Upper lobe of left lung (tissue), 6 donors: ENCODE measurements around the gene MYB. TPM values are rescaled to one million over a fixed set of nuclear protein-coding genes. Genes with fewer than 3 reads are reported as not detected.

ENCODE experiments used
- ATAC-seq, 2 donors: fragments of 200-7000 bp; cut with Tn5 transposase; one replicate each; pipeline ENCODE4 v1.9.1; 2022; ENCODE audit warnings: mild to moderate bottlenecking in 2 of 2, moderate library complexity in 2 of 2; ENCODE audit not compliant: low FRiP score in 2 of 2
- DNase-seq, 2 donors: peaks; one replicate each; pipeline ENCODE4 v3.0.0-alpha.2; 2019 to 2020
- H3K27ac ChIP-seq, 4 donors: fragments of 200-600 bp; sonication (generic); one replicate each; pipeline ENCODE4 v1.5.1; 2016 to 2019
- H3K27me3 ChIP-seq, 4 donors: fragments of 200-600 bp; sonication (generic); one replicate each; pipeline ENCODE4 v1.5.1; 2017 to 2019
- H3K36me3 ChIP-seq, 4 donors: fragments of 200-600 bp; sonication (generic); one replicate each; pipeline ENCODE4 v1.5.1; 2016 to 2019
- H3K4me1 ChIP-seq, 4 donors: fragments of 200-600 bp; sonication (generic); one replicate each; pipeline ENCODE4 v1.5.1; 2018 to 2019
- H3K4me3 ChIP-seq, 4 donors: fragments of 200-600 bp; sonication (generic); one replicate each; pipeline ENCODE4 v1.5.1; 2017 to 2019; ENCODE audit warnings: mild to moderate bottlenecking in 2 of 4, moderate library complexity in 1 of 4
- H3K9me3 ChIP-seq, 4 donors: fragments of 200-600 bp; sonication (generic); one replicate each; pipeline ENCODE4 v1.5.1; 2018 to 2019
- CTCF ChIP-seq, 6 experiments: fragments of 450-650 bp in 4 of 6; fragments of 200-600 bp in 2 of 6; sonication (generic) in 2 of 6; IDR thresholded peaks; one replicate each; pipeline ENCODE4 v1.5.1; 2016 to 2019; ENCODE audit warnings: antibody characterized with exemption in 6 of 6
- EP300 ChIP-seq, 4 donors: sonication (generic); formaldehyde crosslinking; IDR thresholded peaks; one replicate each; pipeline ENCODE4 v1.5.1; 2017; ENCODE audit warnings: antibody characterized with exemption in 4 of 4, control low read depth in 2 of 4
- POLR2A ChIP-seq, 4 donors: fragments of 450-650 bp; IDR thresholded peaks; one replicate each; pipeline ENCODE4 v1.5.1; 2016 to 2017; ENCODE audit warnings: antibody characterized with exemption in 4 of 4, mild to moderate bottlenecking in 2 of 4
- POLR2AphosphoS5 ChIP-seq, 2 donors: sonication (generic); formaldehyde crosslinking; IDR thresholded peaks; one replicate each; pipeline ENCODE4 v1.5.1; 2017; ENCODE audit warnings: antibody characterized with exemption in 2 of 2
- WGBS, 2 donors: methylation state at CpG; one replicate each; pipeline ENCODE4 v1.1.5; 2017 to 2018; 5-methylcytosine and 5-hydroxymethylcytosine counted together
- total RNA-seq, 6 donors: library from RNA; depleted of rRNA in 4 of 6; stranded (reverse); fragments of >200 nt in 4 of 6; gene quantifications; one replicate each; pipeline versions ENCODE4 v1.1.0 to v1.2.1, GENCODE V29; 2016 to 2021
- donor health status: DM: no; HTN: no; CAD: no; lungs with moderate emphysema.
- donor health status: DM: no; HTN: yes; CAD: no; lungs with severe emphysema.

MYB gene
- total RNA-seq, 6 donors from 2014 or later: 1.9 to 17.2 (median 4.7) TPM

- H3K9me3 ChIP-seq: peaks cover 0 to 3% (median 0%) of the 10 kb centered on the region in 4 donors
- 38 to 43% methylated on average over 3 of the region's 3 CpGs for WGBS, 2 donors
- H3K27me3 ChIP-seq: no peaks in the 10 kb centered on the region
- H3K36me3 ChIP-seq: no peaks in the 10 kb centered on the region
- DNase-seq (no peak), ATAC-seq (no peak)
- no peak overlapping the region for H3K27ac ChIP-seq
- H3K4me1 ChIP-seq: peaks cover 0 to 8% (median 2%) of the 10 kb centered on the region in 4 donors
- no peak overlapping the region for H3K4me3 ChIP-seq
- TF ChIP-seq POLR2A (IDR thresholded peaks at IDR 0.05) (no peak), CTCF (IDR thresholded peaks at IDR 0.05) (no peak), POLR2AphosphoS5 (IDR thresholded peaks at IDR 0.05) (no peak), EP300 (IDR thresholded peaks at IDR 0.05) (no peak)
These were observed 31.1 kb downstream of the MYB start for GRCh38 chr6:135212020-135212806.

GRCh38 chr6:135212935-135213334 is 31.8 kb downstream of the MYB start:
- no peaks in the 10 kb centered on the region for H3K27me3 ChIP-seq
- ATAC-seq (no peak), DNase-seq (no peak)
- H3K4me3 ChIP-seq: no peak overlapping the region
- 63 to 65% methylated on average over 5 of the region's 5 CpGs for WGBS, 2 donors
- TF ChIP-seq EP300 (IDR thresholded peaks at IDR 0.05): no peak
- no peak for TF ChIP-seq CTCF (IDR thresholded peaks at IDR 0.05)
- TF ChIP-seq POLR2AphosphoS5 (IDR thresholded peaks at IDR 0.05): no peak
- TF ChIP-seq POLR2A (IDR thresholded peaks at IDR 0.05): no peak
- peaks cover 0 to 3% (median 0%) of the 10 kb centered on the region in 4 donors for H3K9me3 ChIP-seq
- peaks cover 0 to 8% (median 2%) of the 10 kb centered on the region in 4 donors for H3K4me1 ChIP-seq
- no peaks in the 10 kb centered on the region for H3K36me3 ChIP-seq
- no peak overlapping the region for H3K27ac ChIP-seq

- H3K27me3 ChIP-seq: no peaks in the 10 kb centered on the region
- no peaks in the 10 kb centered on the region for H3K36me3 ChIP-seq
- DNase-seq: no peak
- H3K27ac ChIP-seq: no peak overlapping the region
- peaks cover 0 to 3% (median 0%) of the 10 kb centered on the region in 4 donors for H3K9me3 ChIP-seq
- no peak for TF ChIP-seq CTCF (IDR thresholded peaks at IDR 0.05)
- no peak for TF ChIP-seq POLR2AphosphoS5 (IDR thresholded peaks at IDR 0.05)
- TF ChIP-seq POLR2A (IDR thresholded peaks at IDR 0.05): no peak
- no peak for TF ChIP-seq EP300 (IDR thresholded peaks at IDR 0.05)
- peaks cover 0 to 8% (median 2%) of the 10 kb centered on the region in 4 donors for H3K4me1 ChIP-seq
- ATAC-seq: no peak
- WGBS, 2 donors: 86 to 97% methylated on average over 4 of the region's 4 CpGs
- no peak overlapping the region for H3K4me3 ChIP-seq
These were observed 32.5 kb downstream of the MYB start for GRCh38 chr6:135213616-135214015.

- Histone ChIP-seq H3K27me3 (no peaks in the 10 kb centered on the region), H3K36me3 (no peaks in the 10 kb centered on the region), H3K9me3 (no peaks in the 10 kb centered on the region), H3K4me3 (no peak overlapping the region), H3K4me1 (peaks cover 0 to 8% (median 2%) of the 10 kb centered on the region in 4 donors), H3K27ac (no peak overlapping the region)
- ATAC-seq (no peak), DNase-seq (no peak)
- WGBS, 2 donors: 72 to 91% methylated on average over 3 of the region's 3 CpGs
- no peak for TF ChIP-seq POLR2AphosphoS5 (IDR thresholded peaks at IDR 0.05)
- no peak for TF ChIP-seq EP300 (IDR thresholded peaks at IDR 0.05)
- TF ChIP-seq CTCF (IDR thresholded peaks at IDR 0.05): no peak
- no peak for TF ChIP-seq POLR2A (IDR thresholded peaks at IDR 0.05)
These were observed 34.1 kb downstream of the MYB start for GRCh38 chr6:135215160-135215559.

GRCh38 chr6:135215563-135215962 is 34.5 kb downstream of the MYB start:
- peaks cover 0 to 8% (median 2%) of the 10 kb centered on the region in 4 donors for H3K4me1 ChIP-seq
- WGBS, 2 donors: 71 to 75% methylated on average over 6 of the region's 6 CpGs

More at GRCh38 chr6:135215563-135215962, 34.5 kb downstream of the MYB start:
- no peak overlapping the region for H3K4me3 ChIP-seq
- no peaks in the 10 kb centered on the region for H3K36me3 ChIP-seq
- no peaks in the 10 kb centered on the region for H3K9me3 ChIP-seq
- ATAC-seq: no peak
- H3K27ac ChIP-seq: no peak overlapping the region
- H3K27me3 ChIP-seq: no peaks in the 10 kb centered on the region
- TF ChIP-seq CTCF (IDR thresholded peaks at IDR 0.05): no peak
- no peak for TF ChIP-seq POLR2A (IDR thresholded peaks at IDR 0.05)
- no peak for TF ChIP-seq EP300 (IDR thresholded peaks at IDR 0.05)
- no peak for TF ChIP-seq POLR2AphosphoS5 (IDR thresholded peaks at IDR 0.05)
- DNase-seq: no peak
